ENCODE data around the gene BLTP3B. TPM values are rescaled to one million over a fixed set of nuclear protein-coding genes. Genes with fewer than 3 reads are reported as not detected.

The BLTP3B gene
- total RNA-seq, 1 experiment from 2014 or later, result 20.1 TPM

DNA sequence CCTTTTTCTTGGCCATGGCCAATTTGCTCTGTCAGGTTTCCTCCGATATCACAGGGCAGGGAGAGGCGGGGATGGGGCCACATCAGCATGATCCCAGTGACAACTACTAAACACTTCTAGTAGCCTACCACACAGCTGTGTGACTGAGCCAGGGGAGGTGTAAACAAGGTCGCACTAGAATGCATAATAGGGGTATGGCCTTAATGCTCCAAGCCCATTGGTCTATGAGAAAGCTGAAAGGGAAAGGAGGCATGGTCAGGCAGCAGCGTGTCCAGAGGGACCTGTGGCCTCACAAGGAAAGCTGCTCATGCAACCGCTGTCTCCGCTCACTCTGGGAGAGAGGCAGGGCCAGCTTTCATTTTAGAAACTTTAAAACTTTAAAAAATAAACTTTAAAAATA, 30.4 kb upstream of the BLTP3B start:
- intact Hi-C loops (cut with micrococcal nuclease), result no loop called here
- ChIA-PET POLR2A (interaction anchor here (1.6 kb wide), 2 partner anchors 18 to 28 kb away, joined by 3 read pairs; partner anchors contain the start of gene ACTR6), CTCF (interaction anchor here (1.3 to 2.1 kb wide), 2 partner anchors 17 to 27 kb away, joined by 4 to 6 read pairs; no protein-coding TSS in a partner anchor)
- Mint-ChIP-seq H3K4me1 (ENCODE audit: insufficient read depth, unreplicated experiment) (no peaks in the 10 kb centered on the region), H3K27ac (ENCODE audit: low read depth, unreplicated experiment) (no peak overlapping the region), H3K4me3 (ENCODE audit: unreplicated experiment) (no peak overlapping the region), H3K36me3 (ENCODE audit: insufficient read depth, unreplicated experiment) (peaks cover 7% of the 10 kb centered on the region), H3K9me3 (ENCODE audit: unreplicated experiment) (no peaks in the 10 kb centered on the region), H3K27me3 (ENCODE audit: insufficient read depth, unreplicated experiment) (no peaks in the 10 kb centered on the region)
- DNase-seq (ENCODE audit: unreplicated experiment), result no peak
- no peak for TF ChIP-seq CTCF (IDR thresholded peaks at IDR 0.05; ENCODE audit: unreplicated experiment)
- BruUV-seq (replicated peaks), result no TSS peak

DNA sequence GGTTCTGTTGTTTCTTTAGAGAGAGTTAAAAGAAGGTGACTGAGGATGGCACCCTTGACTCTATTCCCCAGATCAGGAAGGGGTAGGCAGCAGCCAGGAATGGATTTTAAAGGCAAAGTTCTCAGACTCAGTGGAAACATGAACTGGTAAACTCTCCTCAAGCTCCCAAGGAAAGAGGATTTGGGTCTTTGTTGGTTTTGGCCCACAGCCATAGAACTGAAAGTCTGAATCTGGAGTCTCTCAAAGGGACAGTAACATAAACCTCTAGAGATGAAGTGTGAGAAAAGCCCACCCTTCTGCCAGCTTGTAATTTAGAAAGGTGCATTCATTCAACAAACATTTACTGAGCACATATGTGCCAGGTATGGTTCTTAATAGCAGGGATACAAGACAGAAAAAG, 28.6 kb upstream of the BLTP3B start:
- Mint-ChIP-seq H3K4me3 (ENCODE audit: unreplicated experiment) (no peak overlapping the region), H3K36me3 (ENCODE audit: insufficient read depth, unreplicated experiment) (no peaks in the 10 kb centered on the region), H3K9me3 (ENCODE audit: unreplicated experiment) (no peaks in the 10 kb centered on the region), H3K27me3 (ENCODE audit: insufficient read depth, unreplicated experiment) (no peaks in the 10 kb centered on the region), H3K4me1 (ENCODE audit: insufficient read depth, unreplicated experiment) (no peaks in the 10 kb centered on the region), H3K27ac (ENCODE audit: low read depth, unreplicated experiment) (no peak overlapping the region)
- no peak for TF ChIP-seq CTCF (IDR thresholded peaks at IDR 0.05; ENCODE audit: unreplicated experiment)
- intact Hi-C loops (cut with micrococcal nuclease), result no loop called here
- POLR2A ChIA-PET, result no interaction called here
- BruUV-seq (replicated peaks), result no TSS peak
- CTCF ChIA-PET, result interaction anchor here (0.7 kb wide), 1 partner anchor 50 kb away, joined by 3 read pairs; no protein-coding TSS in a partner anchor
- DNase-seq (ENCODE audit: unreplicated experiment), result no peak

GRCh38 chr12:100170313-100170858, 27.7 kb upstream of the BLTP3B start:
- CTCF ChIA-PET, result interaction anchor here (0.7 kb wide), 2 partner anchors 16 to 51 kb away, joined by 3 read pairs; no protein-coding TSS in a partner anchor
- no TSS peak for BruUV-seq (replicated peaks)
- H3K9me3 Mint-ChIP-seq (ENCODE audit: unreplicated experiment), result no peaks in the 10 kb centered on the region

GRCh38 chr12:100169345-100169744, 26.7 kb upstream of the BLTP3B start:
- ChIA-PET POLR2A (no interaction called here), CTCF (interaction anchor here (0.5 to 1.1 kb wide), 2 partner anchors 11 to 312 kb away, joined by 3 read pairs; no protein-coding TSS in a partner anchor)
- intact Hi-C loops (cut with micrococcal nuclease), result no loop called here
- H3K9me3 Mint-ChIP-seq (ENCODE audit: unreplicated experiment), result no peaks in the 10 kb centered on the region
- DNase-seq (ENCODE audit: unreplicated experiment), result no peak
- no TSS peak for BruUV-seq (replicated peaks)
- H3K27me3 Mint-ChIP-seq (ENCODE audit: insufficient read depth, unreplicated experiment), result no peaks in the 10 kb centered on the region
- no peak overlapping the region for H3K27ac Mint-ChIP-seq (ENCODE audit: low read depth, unreplicated experiment)
- no peak overlapping the region for H3K4me3 Mint-ChIP-seq (ENCODE audit: unreplicated experiment)
- H3K4me1 Mint-ChIP-seq (ENCODE audit: insufficient read depth, unreplicated experiment), result no peaks in the 10 kb centered on the region
- no peak for TF ChIP-seq CTCF (IDR thresholded peaks at IDR 0.05; ENCODE audit: unreplicated experiment)
- no peaks in the 10 kb centered on the region for H3K36me3 Mint-ChIP-seq (ENCODE audit: insufficient read depth, unreplicated experiment)

More at GRCh38 chr12:100170313-100170858, 27.7 kb upstream of the BLTP3B start:
- intact Hi-C loops (cut with micrococcal nuclease), result no loop called here
- no peak for TF ChIP-seq CTCF (IDR thresholded peaks at IDR 0.05; ENCODE audit: unreplicated experiment)
- no peaks in the 10 kb centered on the region for H3K4me1 Mint-ChIP-seq (ENCODE audit: insufficient read depth, unreplicated experiment)
- no peaks in the 10 kb centered on the region for H3K36me3 Mint-ChIP-seq (ENCODE audit: insufficient read depth, unreplicated experiment)
- H3K27ac Mint-ChIP-seq (ENCODE audit: low read depth, unreplicated experiment), result no peak overlapping the region
- POLR2A ChIA-PET, result no interaction called here
- no peak for DNase-seq (ENCODE audit: unreplicated experiment)
- H3K27me3 Mint-ChIP-seq (ENCODE audit: insufficient read depth, unreplicated experiment), result no peaks in the 10 kb centered on the region
- no peak overlapping the region for H3K4me3 Mint-ChIP-seq (ENCODE audit: unreplicated experiment)

Measured in MCF 10A (cell line).